Type B pancreatic cell (in vitro differentiated cells): ENCODE measurements around the gene SAFB2. TPM values are rescaled to one million over a fixed set of nuclear protein-coding genes. Genes with fewer than 3 reads are reported as not detected.

Experiments
- DNase-seq: peaks from one replicate; pipeline ENCODE4 v3.0.0; 2021; ENCODE audit warnings: mixed read lengths; ENCODE audit not compliant: unreplicated experiment; ENCODE audit errors: extremely low spot score
- H3K27ac Mint-ChIP-seq: 2 replicates; pipeline ENCODE4 v1.8.0; 2021; ENCODE audit warnings: mild to moderate bottlenecking, mixed read lengths
- H3K27me3 Mint-ChIP-seq: 2 replicates; pipeline ENCODE4 v1.8.0; 2021; ENCODE audit warnings: mixed read lengths
- H3K36me3 Mint-ChIP-seq: 2 replicates; pipeline ENCODE4 v1.8.0; 2021; ENCODE audit warnings: mixed read lengths
- H3K4me1 Mint-ChIP-seq: one replicate; pipeline ENCODE4 v1.8.0; 2021; ENCODE audit warnings: mixed read lengths; ENCODE audit not compliant: unreplicated experiment
- H3K4me3 Mint-ChIP-seq: 2 replicates; pipeline ENCODE4 v1.8.0; 2021; ENCODE audit warnings: mild to moderate bottlenecking, mixed read lengths
- H3K9me3 Mint-ChIP-seq: 2 replicates; pipeline ENCODE4 v1.8.0; 2021; ENCODE audit warnings: mixed read lengths
- total RNA-seq: library from RNA; stranded (reverse); gene quantifications from 2 replicates; pipeline ENCODE4 v1.2.1, GENCODE V29; 2021; ENCODE audit warnings: low replicate concordance
- TF ChIP-seq, protein P1 (sequence below): fragments of 200-600 bp; sonication (generic); conservative IDR thresholded peaks from 2 replicates; pipeline ENCODE4 v1.5.0; 2021; ENCODE audit warnings: antibody characterized with exemption, mild to moderate bottlenecking

SAFB2 gene
- total RNA-seq, 1 donor from 2014 or later = 93.4 TPM

DNA sequence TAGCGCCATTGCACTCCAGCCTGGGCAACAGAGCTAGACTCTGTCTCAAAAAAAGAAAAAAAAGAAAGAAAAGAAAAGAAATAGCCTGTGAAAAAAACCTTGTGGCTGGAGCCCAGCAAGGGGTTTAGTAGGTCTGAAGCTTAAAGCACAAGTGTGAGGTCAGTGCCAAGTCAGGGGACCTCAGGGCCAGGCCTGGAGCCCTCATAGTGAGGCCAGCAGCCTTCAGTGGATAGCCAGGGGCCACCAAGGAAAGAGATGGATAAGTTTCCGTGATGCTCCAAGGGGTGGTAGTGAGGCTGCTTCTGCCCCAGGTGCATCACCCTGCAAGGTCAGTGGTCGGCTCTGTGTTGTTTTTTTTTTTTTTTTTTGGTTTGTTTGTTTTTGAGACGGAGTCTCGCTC lies 67.7 kb downstream of the SAFB2 start:
- no peak for DNase-seq
- TF ChIP-seq, protein P1, sequence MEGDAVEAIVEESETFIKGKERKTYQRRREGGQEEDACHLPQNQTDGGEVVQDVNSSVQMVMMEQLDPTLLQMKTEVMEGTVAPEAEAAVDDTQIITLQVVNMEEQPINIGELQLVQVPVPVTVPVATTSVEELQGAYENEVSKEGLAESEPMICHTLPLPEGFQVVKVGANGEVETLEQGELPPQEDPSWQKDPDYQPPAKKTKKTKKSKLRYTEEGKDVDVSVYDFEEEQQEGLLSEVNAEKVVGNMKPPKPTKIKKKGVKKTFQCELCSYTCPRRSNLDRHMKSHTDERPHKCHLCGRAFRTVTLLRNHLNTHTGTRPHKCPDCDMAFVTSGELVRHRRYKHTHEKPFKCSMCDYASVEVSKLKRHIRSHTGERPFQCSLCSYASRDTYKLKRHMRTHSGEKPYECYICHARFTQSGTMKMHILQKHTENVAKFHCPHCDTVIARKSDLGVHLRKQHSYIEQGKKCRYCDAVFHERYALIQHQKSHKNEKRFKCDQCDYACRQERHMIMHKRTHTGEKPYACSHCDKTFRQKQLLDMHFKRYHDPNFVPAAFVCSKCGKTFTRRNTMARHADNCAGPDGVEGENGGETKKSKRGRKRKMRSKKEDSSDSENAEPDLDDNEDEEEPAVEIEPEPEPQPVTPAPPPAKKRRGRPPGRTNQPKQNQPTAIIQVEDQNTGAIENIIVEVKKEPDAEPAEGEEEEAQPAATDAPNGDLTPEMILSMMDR = no peak
- Mint-ChIP-seq H3K4me1 (peaks cover 19% of the 10 kb centered on the region), H3K36me3 (no peaks in the 10 kb centered on the region), H3K4me3 (no peak overlapping the region), H3K9me3 (no peaks in the 10 kb centered on the region), H3K27ac (no peak overlapping the region), H3K27me3 (peaks cover 15% of the 10 kb centered on the region)

DNA sequence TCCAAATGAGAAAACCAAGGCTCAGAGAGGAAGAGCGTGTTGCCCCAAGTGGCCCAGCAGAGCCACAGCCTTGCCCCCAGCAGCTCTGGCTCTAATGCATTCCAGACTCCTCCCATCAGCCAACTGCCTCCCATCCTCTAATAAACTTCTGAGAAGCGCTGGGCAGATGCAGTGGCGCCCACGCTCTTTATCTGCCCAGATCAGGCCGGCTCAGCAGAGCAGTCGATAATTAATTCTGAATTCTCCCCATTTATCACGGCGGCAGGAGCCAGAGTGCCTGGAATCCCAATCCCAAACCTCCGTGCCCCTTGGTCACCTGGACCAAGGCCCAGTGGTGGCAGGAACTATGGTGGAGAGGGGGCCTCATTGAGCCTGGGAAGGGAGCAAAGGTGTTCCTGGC lies 68.7 kb downstream of the SAFB2 start:
- TF ChIP-seq, protein P1 = no peak
- peaks cover 22% of the 10 kb centered on the region for H3K27me3 Mint-ChIP-seq
- H3K4me3 Mint-ChIP-seq = no peak overlapping the region
- no peaks in the 10 kb centered on the region for H3K9me3 Mint-ChIP-seq
- peaks cover 19% of the 10 kb centered on the region for H3K4me1 Mint-ChIP-seq
- DNase-seq = no peak
- no peak overlapping the region for H3K27ac Mint-ChIP-seq
- H3K36me3 Mint-ChIP-seq = no peaks in the 10 kb centered on the region

DNA sequence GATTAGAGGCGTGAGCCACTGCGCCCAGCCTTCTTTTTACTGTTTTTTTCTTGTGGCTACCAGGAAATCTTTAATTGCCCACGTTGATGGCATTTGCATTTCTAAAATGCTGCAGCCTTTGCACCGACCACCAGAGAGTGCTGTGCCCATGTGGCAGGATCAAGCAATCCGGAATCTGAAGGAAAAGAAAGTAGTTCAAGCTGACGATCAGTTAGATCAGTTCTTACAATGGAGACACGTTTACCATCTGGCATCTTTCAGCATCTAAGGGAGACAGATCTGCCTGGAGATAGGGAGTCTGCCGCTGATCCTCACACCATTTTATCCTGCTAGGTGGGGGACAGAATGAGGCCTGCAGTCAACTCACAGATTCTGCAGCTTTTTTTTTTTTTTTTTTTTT lies 74.7 kb downstream of the SAFB2 start:
- Mint-ChIP-seq H3K36me3 (no peaks in the 10 kb centered on the region), H3K9me3 (no peaks in the 10 kb centered on the region), H3K4me1 (peaks cover 6% of the 10 kb centered on the region), H3K27ac (peak overlapping the region; percentile 40), H3K4me3 (no peak overlapping the region), H3K27me3 (peaks cover 27% of the 10 kb centered on the region)
- DNase-seq = no peak
- TF ChIP-seq, protein P1 = peak; percentile 76

DNA sequence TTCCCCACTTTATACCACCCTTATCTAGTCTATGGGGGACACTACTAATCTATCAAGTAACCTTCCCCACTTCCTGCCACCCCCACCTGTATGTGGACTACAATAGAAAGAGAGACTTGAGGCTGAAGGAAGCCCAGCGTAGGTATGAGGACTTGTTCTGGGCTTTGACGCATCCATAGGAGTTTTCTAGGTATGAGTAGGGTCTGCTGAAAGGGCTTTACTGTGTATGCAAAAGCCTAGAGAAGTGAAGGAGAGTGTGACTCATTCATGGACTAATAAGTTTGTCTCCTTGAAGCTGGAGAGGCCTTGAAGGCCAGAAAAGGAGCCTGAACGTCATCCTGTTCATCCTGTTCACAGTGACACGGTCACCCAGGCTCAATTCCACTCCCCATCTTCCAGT lies 76.6 kb downstream of the SAFB2 start:
- H3K9me3 Mint-ChIP-seq = no peaks in the 10 kb centered on the region
- H3K27ac Mint-ChIP-seq = no peak overlapping the region
- no peak overlapping the region for H3K4me3 Mint-ChIP-seq
- H3K27me3 Mint-ChIP-seq = peaks cover 18% of the 10 kb centered on the region
- TF ChIP-seq, protein P1 = no peak
- no peaks in the 10 kb centered on the region for H3K4me1 Mint-ChIP-seq
- no peaks in the 10 kb centered on the region for H3K36me3 Mint-ChIP-seq
- DNase-seq = no peak

DNA sequence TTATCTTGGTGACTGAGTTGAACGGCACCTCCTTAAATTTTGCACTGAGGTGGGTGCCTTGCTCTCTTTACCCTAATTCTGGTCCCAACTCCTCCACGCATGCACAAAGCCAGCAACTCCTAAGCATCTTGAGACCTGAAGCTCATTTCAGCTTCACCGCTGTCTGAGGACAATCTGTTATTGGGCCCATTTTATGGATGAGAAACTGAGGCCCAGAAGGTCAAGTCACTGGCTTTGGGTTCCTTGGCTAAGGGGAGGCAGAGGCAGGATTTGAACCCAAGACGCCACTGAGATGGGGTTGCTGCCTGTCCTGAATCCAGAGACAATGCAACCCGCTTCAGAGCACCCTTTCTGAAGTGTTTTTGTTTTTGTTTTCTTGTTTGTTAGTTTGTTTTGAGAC lies 77.5 kb downstream of the SAFB2 start:
- no peaks in the 10 kb centered on the region for H3K4me1 Mint-ChIP-seq
- no peak overlapping the region for H3K27ac Mint-ChIP-seq
- H3K27me3 Mint-ChIP-seq = peaks cover 15% of the 10 kb centered on the region
- H3K36me3 Mint-ChIP-seq = no peaks in the 10 kb centered on the region
- no peaks in the 10 kb centered on the region for H3K9me3 Mint-ChIP-seq
- TF ChIP-seq, protein P1 = no peak
- no peak for DNase-seq
- H3K4me3 Mint-ChIP-seq = no peak overlapping the region

DNA sequence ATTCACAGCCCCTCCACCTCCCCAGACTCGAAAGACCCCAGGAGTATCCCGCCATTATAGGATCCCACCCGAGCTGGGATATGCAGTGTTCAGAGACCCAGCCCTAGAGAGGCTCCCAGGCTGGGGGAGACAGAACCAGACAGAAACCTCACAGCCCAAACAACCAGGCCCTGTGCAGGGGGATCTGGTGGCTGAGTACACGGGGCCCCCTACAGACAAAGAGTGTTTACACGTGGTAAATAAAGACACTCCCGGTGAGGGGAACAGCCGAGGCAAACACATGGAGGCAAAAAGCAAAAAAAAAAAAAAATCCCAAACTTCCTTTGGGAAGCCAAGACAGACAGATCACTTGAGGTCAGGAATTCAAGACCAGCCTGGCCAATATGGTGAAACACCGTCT lies 79.9 kb downstream of the SAFB2 start:
- no peak overlapping the region for H3K4me3 Mint-ChIP-seq
- no peaks in the 10 kb centered on the region for H3K36me3 Mint-ChIP-seq
- H3K9me3 Mint-ChIP-seq = no peaks in the 10 kb centered on the region
- TF ChIP-seq, protein P1 = peak; percentile 17
- no peaks in the 10 kb centered on the region for H3K4me1 Mint-ChIP-seq
- peaks cover 3% of the 10 kb centered on the region for H3K27me3 Mint-ChIP-seq
- H3K27ac Mint-ChIP-seq = no peak overlapping the region
- no peak for DNase-seq
